Stimulated activated CD4-positive, alpha-beta T cell treated with anti-CD3 and anti-CD28 coated beads, Interleukin-2, amount 100 ng/mL, for 48 hours (primary cell): ENCODE results near the gene TFDP2.
"Not testable (repeated sequence)": the region's sequence is repeated elsewhere in the genome, so short reads cannot be mapped to it uniquely, and the experiment has no call there.

ENCODE experiments used
- DNase-seq, 2 donors: peaks; one replicate each; pipeline ENCODE4 v3.0.0-alpha.2; 2020

Gene TFDP2

GRCh38 chr3:142148792-142149672 lies at the start of gene TFDP2:
Gene TFDP2 (minus strand): TSS chr3:142149544. CDS start chr3:142101749, 47,795 bp downstream.
- peak; percentile 79 to 82 for DNase-seq

- DNase-seq = no peak
These were observed 39.5 kb upstream of the TFDP2 start for GRCh38 chr3:142188846-142189245.

GRCh38 chr3:142180761-142181362 lies 31.5 kb upstream of the TFDP2 start:
- DNase-seq = peak; percentile 2 to 10

GRCh38 chr3:142175478-142175877 lies 26.1 kb upstream of the TFDP2 start:
- no peak for DNase-seq

GRCh38 chr3:142174559-142174958 lies 25.2 kb upstream of the TFDP2 start:
- DNase-seq = no peak

GRCh38 chr3:142168514-142168913 lies 19.2 kb upstream of the TFDP2 start:
- no peak for DNase-seq

GRCh38 chr3:142165194-142165593 lies 15.8 kb upstream of the TFDP2 start:
- DNase-seq = no peak

GRCh38 chr3:142159083-142159740 lies 9.9 kb upstream of the TFDP2 start:
- DNase-seq = no peak

GRCh38 chr3:142154186-142154585 lies 4.8 kb upstream of the TFDP2 start:
- DNase-seq = no peak

GRCh38 chr3:142152384-142152783 lies 3.0 kb upstream of the TFDP2 start:
- no peak for DNase-seq

GRCh38 chr3:142151828-142152227 lies 2.5 kb upstream of the TFDP2 start:
- no peak for DNase-seq

GRCh38 chr3:142151240-142151639 lies 1.9 kb upstream of the TFDP2 start:
- no peak for DNase-seq

- no peak for DNase-seq
These were observed 927 bp upstream of the TFDP2 start for GRCh38 chr3:142150271-142150670.

GRCh38 chr3:142149673-142149992 lies 289 bp upstream of the TFDP2 start:
- DNase-seq = no peak

- DNase-seq = no peak
These were observed 1.1 kb downstream of the TFDP2 start for GRCh38 chr3:142148044-142148791.

- DNase-seq = not testable (repeated sequence)
These were observed 4.8 kb downstream of the TFDP2 start for GRCh38 chr3:142144587-142144986.

GRCh38 chr3:142140608-142141285 lies 8.6 kb downstream of the TFDP2 start:
- not testable (repeated sequence) for DNase-seq

GRCh38 chr3:142137089-142137488 lies 12.3 kb downstream of the TFDP2 start:
- not testable (repeated sequence) for DNase-seq

- no peak for DNase-seq
These were observed 14.5 kb downstream of the TFDP2 start for GRCh38 chr3:142134799-142135325.

GRCh38 chr3:142129516-142130171 lies 19.7 kb downstream of the TFDP2 start:
- DNase-seq = no peak

- no peak for DNase-seq
These were observed 21.2 kb downstream of the TFDP2 start for GRCh38 chr3:142127941-142128658.
